G401.6 (cell line): Measurements from ENCODE around the gene ZNF213.
A peak's percentile ranks its signal among the peaks of the same experiment; 100 is the strongest.

Source experiments
- FAIRE-seq: peaks from 2 replicates; lab custom pipeline; 2012; peaks lifted over from hg19 to GRCh38; lab: Jason Lieb, UNC

ZNF213 gene, protein sequence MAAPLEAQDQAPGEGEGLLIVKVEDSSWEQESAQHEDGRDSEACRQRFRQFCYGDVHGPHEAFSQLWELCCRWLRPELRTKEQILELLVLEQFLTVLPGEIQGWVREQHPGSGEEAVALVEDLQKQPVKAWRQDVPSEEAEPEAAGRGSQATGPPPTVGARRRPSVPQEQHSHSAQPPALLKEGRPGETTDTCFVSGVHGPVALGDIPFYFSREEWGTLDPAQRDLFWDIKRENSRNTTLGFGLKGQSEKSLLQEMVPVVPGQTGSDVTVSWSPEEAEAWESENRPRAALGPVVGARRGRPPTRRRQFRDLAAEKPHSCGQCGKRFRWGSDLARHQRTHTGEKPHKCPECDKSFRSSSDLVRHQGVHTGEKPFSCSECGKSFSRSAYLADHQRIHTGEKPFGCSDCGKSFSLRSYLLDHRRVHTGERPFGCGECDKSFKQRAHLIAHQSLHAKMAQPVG

DNA sequence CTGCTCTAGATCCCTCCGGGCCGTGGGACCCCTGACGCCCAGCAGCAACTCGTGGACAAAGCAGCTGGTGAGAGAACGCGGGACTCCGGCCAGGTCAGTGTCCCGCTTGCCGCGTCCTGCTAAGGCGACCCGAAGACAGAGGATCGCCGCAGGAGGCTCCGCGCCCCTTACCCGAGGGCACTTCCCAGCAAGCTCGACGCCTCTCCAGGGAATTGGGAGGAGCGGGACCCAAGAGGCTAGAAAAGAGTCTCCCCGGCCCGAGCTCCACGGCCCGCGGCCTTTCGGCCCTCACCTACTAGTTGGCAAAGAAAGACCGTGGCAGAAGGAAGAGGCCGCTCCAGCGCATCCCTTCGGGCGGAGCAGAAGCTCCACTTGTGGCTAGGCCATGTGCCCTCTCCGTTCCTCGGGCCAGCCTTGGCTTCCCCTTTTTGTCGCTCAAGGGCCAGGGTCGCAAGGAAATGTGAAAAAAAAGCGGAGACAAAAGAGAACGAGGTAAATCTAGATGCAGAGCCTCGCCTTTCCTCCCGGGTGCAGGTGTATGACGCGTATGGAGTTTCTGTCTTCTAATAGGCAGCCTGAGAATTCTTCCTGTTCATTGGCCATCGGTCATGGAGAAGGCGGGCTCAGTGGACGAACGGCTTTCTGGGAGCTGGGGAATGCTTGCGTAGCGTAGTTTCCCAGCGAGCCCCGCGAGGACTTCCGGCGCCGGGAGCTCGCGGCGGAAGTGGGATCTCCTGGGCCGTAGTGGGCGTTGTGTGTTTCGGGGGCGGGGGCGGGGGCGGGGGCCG, at the start of gene ZNF213:
Gene ZNF213 (plus strand): TSS at position 692 of the 788 bp plus-strand sequence. CDS start 2,252 bp downstream, outside the sequence.
- peak; percentile 97 for FAIRE-seq

GRCh38 chr16:3085868-3086595, 48.8 kb upstream of the ZNF213 start:
- FAIRE-seq = no peak

- FAIRE-seq = no peak
Measured at GRCh38 chr16:3086596-3087242, 48.1 kb upstream of the ZNF213 start.

- FAIRE-seq = no peak
Measured at GRCh38 chr16:3087243-3088235, 47.3 kb upstream of the ZNF213 start.

- FAIRE-seq = no peak
Measured at GRCh38 chr16:3088450-3088849, 46.4 kb upstream of the ZNF213 start.

DNA sequence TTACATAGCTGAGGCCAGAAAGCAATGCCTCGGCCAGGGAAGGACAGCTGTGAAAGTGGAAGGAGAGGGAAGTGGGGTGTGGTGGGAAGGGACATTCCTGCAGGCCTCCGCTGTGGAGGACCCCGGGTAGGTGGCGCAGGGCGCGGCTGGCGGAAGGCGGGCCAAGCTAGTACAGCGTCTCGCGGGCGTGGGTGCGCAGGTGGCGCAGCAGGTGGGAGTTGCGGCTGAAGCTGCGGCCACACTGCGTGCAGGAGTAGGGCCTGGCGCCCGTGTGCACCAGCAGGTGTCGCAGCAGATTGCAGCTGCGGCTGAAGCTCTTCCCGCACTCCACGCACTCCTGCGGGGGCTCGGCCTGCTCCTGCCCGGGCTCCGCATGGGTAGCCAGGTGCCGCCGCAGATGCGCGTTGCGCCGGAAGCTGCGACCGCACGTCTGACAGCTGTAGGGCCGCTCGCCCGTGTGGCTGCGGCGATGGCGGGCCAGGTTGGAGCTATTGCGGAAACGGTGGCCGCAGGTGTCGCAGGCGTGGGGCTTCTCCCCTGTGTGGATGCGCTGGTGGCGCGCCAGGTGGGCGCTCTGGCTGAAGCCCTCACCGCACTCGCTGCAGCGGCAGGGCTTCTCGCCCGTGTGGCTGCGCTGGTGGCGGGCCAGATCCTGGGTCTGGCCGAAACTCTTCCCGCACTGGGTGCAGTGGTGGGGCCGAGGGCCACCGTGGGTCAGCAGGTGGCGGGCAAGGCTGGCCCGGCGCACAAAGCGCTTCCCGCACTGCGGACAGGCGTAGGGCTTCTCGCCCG, 45.7 kb upstream of the ZNF213 start:
- FAIRE-seq = no peak

GRCh38 chr16:3089717-3090592, 44.9 kb upstream of the ZNF213 start:
- no peak for FAIRE-seq

- no peak for FAIRE-seq
Measured at GRCh38 chr16:3091551-3091950, 43.3 kb upstream of the ZNF213 start.

DNA sequence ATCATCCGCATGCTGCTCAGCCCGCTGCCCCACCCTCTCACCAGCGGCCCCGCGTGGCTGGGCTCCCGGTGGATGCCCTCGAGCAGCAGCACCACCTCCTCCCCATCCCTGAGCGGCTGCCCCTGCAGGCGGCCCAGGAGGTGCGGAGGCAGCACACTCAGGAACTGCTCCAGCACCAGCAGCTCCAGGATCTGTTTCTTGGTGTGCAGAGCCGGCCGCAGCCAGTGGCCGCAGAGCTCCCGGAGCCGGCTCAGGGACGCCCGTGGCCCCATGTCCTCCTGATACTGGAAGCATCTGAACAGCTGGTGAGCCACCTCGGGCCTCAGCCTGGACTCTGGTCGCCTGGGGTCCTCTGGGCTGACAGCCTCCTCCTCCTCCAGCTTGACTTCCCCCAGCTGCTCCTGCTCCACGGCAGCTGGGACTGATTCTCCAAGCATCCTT, 42.3 kb upstream of the ZNF213 start:
- FAIRE-seq = no peak

DNA sequence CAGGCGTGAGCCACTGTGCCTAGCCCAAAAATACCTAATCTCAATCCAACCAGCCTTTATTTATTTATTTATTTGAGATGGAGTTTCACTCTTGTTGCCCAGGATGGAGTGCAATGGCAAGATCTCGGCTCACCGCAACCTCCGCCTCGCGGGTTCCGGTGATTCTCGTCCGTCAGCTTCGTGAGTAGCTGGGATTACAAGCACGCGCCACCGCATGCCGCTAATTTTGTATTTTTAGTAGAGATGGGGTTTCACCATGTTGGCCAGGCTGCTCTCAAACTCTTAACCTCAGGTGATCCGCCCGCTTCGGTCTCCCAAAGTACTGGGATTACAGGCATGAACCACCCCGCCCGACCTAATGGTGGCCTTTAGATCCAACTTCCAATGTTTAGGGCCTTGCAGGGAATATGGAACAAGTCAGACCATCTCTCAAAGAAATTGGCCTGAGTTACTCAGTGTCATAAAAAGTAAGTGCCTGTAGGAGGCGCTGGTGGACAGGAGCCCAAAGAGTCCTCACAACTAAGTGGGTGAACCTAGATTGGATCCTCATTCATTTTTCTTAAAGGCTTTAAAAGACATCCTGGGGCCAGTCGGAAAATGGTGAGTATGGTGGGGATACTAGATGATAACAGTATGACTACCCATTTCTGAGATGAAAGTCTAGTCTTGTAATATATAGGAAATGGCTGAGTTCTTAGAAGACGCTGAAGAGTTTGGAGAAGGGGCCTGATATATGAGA, 40.4 kb upstream of the ZNF213 start:
- FAIRE-seq = peak; percentile 69

DNA sequence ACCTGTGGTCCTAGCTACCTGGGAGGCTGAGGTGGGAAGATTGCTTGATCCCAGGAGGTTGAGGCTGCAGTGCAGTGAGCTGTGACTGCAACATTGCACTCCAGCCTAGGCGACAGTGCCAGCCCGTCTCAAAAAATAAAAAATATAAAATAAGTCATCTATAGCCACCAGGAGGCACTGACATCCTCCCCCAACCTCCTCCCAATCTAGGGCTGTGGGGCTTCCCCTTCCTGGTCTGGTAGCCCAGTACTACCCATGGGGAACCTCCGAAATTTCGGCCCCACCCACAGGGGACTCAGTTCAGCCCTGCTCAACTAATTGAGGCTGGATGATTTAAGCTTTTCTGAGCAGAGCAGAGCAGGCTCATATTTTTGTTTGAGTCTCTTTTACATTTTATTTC, 39.0 kb upstream of the ZNF213 start:
- no peak for FAIRE-seq

DNA sequence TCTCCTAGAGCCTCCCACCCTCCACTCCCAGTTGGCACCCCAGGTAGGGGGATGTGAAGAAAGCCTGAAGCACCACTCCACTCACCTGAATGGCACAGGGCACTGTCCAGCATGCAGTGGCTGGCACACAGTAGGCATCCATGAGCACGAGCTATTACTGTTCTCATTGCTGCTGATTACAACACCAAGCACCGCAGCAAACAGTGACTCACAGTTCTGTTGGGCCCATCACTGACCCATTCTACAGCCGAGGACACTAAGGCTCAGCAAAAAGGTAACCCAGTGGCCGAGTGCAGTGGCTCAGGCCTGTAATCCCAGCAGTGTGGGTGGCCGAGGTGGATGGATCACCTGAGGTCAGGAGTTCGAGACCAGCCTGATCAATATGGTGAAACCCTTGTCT, 38.5 kb upstream of the ZNF213 start:
- FAIRE-seq = no peak

DNA sequence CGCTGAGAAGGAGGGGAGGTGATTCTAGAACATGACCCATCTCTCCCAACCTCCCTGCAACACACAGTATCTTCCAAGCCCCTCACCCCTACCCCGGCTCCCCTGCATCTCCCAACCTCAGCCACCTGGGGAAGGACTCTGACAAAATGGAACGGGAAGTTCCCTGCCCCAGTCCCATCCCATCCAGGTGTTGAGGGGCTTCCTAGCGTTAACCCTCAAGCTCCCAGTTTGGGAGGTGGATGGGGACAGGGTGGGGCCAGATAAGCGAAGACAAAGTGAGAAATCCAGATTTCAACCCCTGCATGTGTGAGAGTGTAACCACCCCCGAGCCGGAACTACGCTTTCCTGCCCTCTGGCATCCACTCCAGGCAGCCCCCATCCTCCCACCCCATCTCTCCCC, 37.6 kb upstream of the ZNF213 start:
- no peak for FAIRE-seq

GRCh38 chr16:3098459-3099394, 36.1 kb upstream of the ZNF213 start, which contains the start of gene ZSCAN10:
ZSCAN10 (minus strand) TSS chr16:3099294; CDS start chr16:3092937, 6,357 bp downstream.
- no peak for FAIRE-seq

DNA sequence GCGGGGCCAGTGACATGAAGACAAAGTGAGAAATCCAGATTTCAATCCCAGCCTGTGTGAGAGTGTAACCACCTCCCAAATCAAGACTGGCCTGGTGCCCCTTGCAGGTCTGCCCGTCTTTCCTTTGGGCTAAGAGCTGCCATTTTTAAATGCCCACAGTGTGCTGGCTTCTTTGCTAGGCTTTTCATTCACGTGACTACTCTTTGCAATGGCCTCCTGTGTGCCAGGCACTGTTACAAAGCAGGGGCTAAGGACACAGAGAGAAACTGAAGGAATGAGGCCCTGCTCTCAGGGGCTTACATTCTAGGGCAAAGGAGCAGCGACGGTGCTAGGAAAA, 35.5 kb upstream of the ZNF213 start:
- no peak for FAIRE-seq

DNA sequence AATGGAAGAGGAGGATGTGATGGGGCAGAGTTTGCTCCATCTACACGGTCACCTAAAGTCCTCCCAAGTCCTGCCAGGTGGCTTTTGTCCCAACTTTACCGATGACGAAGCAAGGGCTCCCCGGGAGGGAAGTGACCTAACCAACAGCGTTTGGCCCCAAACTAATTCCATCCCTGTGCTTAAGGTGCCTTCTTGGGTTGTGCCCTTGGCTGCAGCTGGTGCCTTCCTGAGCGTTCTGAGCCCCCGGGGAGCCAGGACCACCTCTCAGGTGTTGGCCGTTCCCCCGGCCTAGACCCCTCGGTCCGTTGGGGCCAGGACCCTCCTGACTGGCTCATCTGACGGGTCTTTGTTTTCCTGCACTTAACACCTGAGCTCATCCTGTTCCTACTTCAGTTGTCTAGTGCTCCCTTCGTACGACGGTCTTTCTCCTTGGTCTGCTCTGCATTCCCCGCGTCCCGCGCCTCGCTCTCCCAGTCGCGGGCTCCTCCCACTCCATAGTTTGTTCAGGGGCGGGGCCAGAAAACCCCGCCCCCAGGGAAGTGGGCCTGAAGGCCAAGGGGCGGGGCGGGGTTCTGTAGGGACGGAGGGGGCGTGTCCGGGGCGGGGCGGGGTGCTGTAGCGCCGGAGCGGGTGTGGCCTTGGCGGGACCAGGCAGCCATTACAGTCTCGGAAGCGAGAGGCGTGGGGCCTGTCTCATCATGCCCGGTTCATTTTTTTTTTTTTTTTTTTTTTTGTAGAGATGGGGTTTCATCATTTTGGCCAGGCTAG, 34.9 kb upstream of the ZNF213 start:
- FAIRE-seq = peak; percentile 54
